Bronchial epithelial cell (primary cell): Measurements from ENCODE around the gene TBC1D22A. TPM values are rescaled to one million over a fixed set of nuclear protein-coding genes. Genes with fewer than 3 reads are reported as not detected.
A peak's percentile ranks its signal among the peaks of the same experiment; 100 is the strongest.

ENCODE experiments used
- DNase-seq: peaks from one replicate; pipeline ENCODE4 v3.0.0-alpha.2; 2010; ENCODE audit warnings: low read depth
- FAIRE-seq: peaks from 2 replicates; lab custom pipeline; 2011; peaks lifted over from hg19 to GRCh38; lab: Jason Lieb, UNC
- H3K27me3 ChIP-seq: 2 replicates; pipeline ENCODE4 v1.5.1; 2011; ENCODE audit warnings: low read length; ENCODE audit not compliant: control insufficient read depth, insufficient read depth
- H3K36me3 ChIP-seq: 2 replicates; pipeline ENCODE4 v1.5.1; 2011; ENCODE audit warnings: low read length; ENCODE audit not compliant: control insufficient read depth, insufficient read depth
- H3K4me3 ChIP-seq: 2 replicates; pipeline ENCODE4 v1.5.1; 2011; ENCODE audit warnings: mild to moderate bottlenecking, low read depth, low read length, control low read depth
- CTCF ChIP-seq: IDR thresholded peaks from 2 replicates; pipeline ENCODE4 v1.5.1; 2011; ENCODE audit warnings: mild to moderate bottlenecking, moderate library complexity, low read length, control low read depth, inconsistent platforms; ENCODE audit not compliant: insufficient read depth, severe bottlenecking
- total RNA-seq: library from RNA; depleted of rRNA; stranded (reverse); fragments of >200 nt; gene quantifications from 2 replicates; pipeline ENCODE4 v1.2.1, GENCODE V29; 2014

The TBC1D22A gene
- total RNA-seq, 1 donor from 2014 or later: 10.0 TPM

DNA sequence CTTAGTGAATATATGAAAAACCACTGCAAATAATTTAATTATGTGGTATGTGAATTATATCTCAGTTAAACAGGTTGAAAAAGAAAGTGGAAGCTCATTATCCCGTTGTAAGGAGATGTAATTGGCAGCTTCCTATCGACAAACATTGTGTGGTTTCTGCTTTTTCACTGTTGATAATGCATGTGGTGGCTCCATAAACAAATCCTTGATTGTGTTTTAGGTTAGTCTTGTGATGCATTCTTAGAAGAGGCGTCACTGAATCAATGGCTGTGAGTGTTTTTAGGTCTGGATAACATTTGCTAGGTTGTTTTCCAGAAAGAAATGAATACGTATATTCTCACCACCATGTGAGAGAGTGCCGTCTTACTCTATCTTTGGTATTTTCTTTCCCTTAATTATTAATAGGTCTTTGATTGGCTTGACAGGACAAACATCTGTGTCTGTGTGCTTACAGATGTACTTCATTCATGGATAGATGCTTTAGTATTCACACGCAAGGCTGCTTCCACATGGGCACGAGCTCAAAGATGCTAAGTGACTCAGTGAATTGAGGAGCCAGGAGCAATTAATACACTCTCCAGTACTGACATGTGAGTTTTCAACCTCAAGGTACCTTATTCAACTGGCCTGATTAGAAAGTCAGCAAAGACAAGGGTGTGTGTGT, 166.7 kb downstream of the TBC1D22A start:
- no peak for FAIRE-seq
- TF ChIP-seq CTCF: no peak

GRCh38 chr22:46929710-46930204, 167.3 kb downstream of the TBC1D22A start:
- TF ChIP-seq CTCF: no peak
- Histone ChIP-seq H3K36me3 (peaks cover 1% of the 10 kb centered on the region), H3K27me3 (no peaks in the 10 kb centered on the region), H3K4me3 (no peak overlapping the region)
- no peak for DNase-seq
- FAIRE-seq: peak; percentile 60

More for the DNA sequence above, 166.7 kb downstream of the TBC1D22A start:
- H3K36me3 ChIP-seq: peaks cover 1% of the 10 kb centered on the region
- H3K4me3 ChIP-seq: no peak overlapping the region
- no peaks in the 10 kb centered on the region for H3K27me3 ChIP-seq
- no peak for DNase-seq

DNA sequence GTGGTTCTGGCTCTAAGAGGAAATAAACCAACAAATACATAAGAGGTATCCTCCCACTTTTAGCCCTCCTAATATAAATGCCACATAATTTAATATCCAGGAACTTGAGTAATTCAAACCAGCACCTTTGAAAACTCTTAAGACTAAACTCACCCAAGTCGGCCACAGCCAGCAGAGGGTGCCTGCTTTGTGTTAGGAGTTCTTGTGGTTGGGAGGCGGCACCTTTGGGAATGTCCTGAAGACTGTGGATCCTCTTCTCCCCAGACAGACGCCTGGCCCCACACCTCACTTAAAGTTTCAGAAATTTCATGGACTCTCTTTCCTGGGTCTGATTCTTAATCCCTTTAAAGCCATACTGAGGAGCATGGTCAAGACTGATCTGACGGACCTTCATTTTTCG, 169.0 kb downstream of the TBC1D22A start:
- peak; percentile 35 for DNase-seq
- Histone ChIP-seq H3K4me3 (no peak overlapping the region), H3K27me3 (no peaks in the 10 kb centered on the region), H3K36me3 (no peaks in the 10 kb centered on the region)
- no peak for FAIRE-seq
- peak; percentile 31 for TF ChIP-seq CTCF

DNA sequence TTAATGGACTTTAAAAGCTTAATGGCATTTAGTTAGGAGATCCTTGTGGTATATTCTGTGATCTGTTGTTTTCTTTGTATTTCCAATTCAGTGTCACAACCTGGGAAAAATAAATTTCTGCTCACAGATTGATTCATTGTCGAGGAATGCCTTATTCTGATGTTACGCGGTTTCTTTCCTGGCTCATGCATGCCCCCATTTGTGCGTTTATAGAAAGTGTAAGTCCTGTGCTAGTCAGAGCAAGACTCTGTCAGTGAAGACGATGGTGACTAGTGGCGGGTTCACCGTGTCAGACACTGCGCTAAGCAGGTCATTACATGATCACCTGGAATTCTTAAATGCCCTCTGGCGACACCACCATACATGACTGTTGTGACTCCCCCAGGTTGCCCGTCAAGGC, 169.4 kb downstream of the TBC1D22A start:
- DNase-seq (peak; percentile 60), FAIRE-seq (no peak)
- H3K4me3 ChIP-seq: no peak overlapping the region
- TF ChIP-seq CTCF: no peak
- no peaks in the 10 kb centered on the region for H3K27me3 ChIP-seq
- no peaks in the 10 kb centered on the region for H3K36me3 ChIP-seq

- DNase-seq: no peak
- TF ChIP-seq CTCF: no peak
- no peak for FAIRE-seq
- no peaks in the 10 kb centered on the region for H3K27me3 ChIP-seq
- H3K36me3 ChIP-seq: no peaks in the 10 kb centered on the region
- no peak overlapping the region for H3K4me3 ChIP-seq
Measured at GRCh38 chr22:46933040-46933930, 170.8 kb downstream of the TBC1D22A start.
